Inflammatory macrophage treated with lipopolysaccharide for 4 hours (primary cell): ENCODE results near the gene ACBD3.
"Not testable (repeated sequence)": the region's sequence is repeated elsewhere in the genome, so short reads cannot be mapped to it uniquely, and the experiment has no call there.

Experiments
- DNase-seq: peaks from one replicate; pipeline ENCODE4 v3.0.0-alpha.2; 2020

ACBD3 gene

DNA sequence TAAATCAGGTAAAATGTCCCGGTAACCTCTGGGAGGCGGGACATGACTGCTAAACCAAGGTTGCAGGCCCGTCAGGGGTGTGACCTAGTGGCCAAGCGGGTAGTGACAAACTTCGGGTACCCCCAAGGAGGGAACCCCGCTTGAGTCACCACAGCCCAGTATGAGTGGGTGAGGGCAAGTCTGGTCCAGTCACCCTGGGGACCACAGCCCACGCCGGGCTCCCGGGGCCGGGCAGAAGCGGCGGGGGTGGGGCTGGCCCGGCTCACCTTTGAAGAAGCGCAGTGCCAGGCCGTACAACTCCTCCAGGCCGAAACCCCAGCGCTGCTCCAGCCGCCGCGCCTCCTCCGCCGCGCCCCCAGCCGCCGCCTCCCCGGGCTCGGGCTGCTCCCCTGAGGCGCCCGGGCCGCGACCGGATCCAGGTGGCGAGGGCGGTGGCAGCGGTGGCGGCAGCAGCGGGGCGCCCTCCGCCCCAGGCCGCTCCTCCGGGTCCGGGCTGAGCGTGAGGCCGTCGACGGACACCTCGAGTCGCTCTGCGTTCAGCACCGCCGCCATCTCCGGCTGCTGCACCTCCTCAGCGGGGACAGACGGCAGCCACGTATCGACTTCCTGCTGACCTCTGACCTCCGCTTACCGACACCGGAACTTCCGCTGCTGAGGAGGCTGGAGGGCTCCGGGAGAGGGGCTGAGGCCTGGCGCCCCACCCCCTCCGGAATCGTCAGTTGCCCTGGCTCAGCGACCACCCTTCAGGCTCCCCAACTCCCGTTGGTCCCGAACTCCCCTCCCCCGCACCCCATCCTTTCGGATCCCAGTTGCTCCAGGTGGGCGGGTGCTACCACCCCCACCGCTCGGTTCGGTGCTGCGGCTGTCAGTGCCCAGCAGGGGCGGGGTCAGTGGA, at the start of gene ACBD3:
TSS of gene ACBD3 (minus strand) at position 618 of the 895 bp plus-strand sequence. CDS start at position 552, 66 bp downstream.
- DNase-seq: peak; percentile 89

DNA sequence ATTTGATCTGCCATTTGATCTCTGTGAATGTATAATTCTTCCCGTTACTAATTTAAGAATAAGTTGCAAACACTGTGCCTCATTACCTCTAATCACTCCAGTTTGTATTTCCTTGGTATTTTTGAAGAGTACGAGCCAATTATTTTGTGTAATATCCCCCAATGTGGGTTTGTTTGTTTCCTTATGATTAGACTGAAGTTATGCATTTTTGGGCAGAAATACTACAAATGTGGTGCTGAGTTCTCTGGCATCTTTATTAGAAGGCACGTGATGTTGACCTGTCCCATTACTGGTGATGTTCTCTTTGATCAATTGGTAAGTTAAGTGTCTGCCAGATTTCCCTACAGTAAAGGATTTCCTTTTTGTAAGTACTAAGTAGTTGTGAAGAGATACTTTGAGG, 47.3 kb upstream of the ACBD3 start:
- no peak for DNase-seq

DNA sequence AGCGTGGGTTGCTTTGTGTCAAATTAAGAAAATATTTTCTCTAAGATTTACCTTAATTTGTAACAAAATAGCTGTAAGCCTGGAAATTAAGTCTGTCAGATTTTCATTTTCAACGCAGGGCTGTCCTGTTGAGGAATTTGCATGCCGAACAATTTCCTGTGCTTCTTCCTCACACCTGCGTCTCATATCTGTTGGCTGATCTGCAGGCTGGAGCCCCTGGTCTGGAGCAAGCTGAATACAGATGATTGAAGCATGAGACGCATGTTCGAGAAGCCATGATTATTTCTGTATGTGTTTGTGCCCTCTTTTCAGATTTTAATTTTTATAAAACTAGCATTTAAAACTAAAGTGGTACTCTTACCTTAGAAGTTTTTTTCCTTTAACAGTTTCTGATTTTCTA, 46.8 kb upstream of the ACBD3 start:
- DNase-seq: no peak

DNA sequence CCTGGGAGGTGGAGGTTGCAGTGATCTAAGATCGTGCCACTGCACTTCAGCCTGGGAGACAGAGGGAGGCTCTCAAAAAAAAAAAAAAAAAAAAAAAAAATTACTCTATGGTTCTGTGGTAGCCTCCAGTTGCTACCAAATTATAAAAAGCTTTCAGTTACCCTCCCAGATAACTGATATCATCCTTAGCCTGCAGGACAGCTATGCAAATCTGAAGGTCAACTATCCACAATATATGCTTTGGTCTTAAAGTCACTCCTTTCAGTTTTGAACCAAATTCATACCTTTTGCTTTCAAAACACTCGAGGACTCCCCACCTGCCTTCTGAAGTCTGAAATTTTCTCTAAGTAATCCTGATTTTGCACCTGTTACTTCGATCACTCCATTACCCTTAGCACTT, 40.1 kb upstream of the ACBD3 start:
- DNase-seq: no peak

DNA sequence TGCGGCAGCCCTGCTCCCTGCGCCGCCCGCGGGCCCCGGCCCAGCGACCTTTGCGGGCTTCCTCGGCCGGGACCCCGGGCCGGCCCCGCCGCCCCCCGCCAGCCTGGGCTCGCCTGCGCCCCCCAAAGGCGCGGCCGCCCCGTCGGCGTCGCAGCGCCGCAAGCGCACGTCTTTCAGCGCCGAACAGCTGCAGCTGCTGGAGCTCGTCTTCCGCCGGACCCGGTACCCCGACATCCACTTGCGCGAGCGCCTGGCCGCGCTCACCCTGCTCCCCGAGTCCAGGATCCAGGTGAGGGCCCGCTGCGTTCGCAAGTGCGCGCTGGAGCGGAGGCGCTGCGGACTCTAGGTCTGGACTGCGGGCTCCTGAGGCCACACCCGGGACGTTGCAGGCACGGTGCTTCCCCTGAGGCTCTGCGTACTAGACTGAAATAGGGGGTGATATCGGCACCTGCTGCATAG, 37.3 kb upstream of the ACBD3 start:
- DNase-seq: no peak

DNA sequence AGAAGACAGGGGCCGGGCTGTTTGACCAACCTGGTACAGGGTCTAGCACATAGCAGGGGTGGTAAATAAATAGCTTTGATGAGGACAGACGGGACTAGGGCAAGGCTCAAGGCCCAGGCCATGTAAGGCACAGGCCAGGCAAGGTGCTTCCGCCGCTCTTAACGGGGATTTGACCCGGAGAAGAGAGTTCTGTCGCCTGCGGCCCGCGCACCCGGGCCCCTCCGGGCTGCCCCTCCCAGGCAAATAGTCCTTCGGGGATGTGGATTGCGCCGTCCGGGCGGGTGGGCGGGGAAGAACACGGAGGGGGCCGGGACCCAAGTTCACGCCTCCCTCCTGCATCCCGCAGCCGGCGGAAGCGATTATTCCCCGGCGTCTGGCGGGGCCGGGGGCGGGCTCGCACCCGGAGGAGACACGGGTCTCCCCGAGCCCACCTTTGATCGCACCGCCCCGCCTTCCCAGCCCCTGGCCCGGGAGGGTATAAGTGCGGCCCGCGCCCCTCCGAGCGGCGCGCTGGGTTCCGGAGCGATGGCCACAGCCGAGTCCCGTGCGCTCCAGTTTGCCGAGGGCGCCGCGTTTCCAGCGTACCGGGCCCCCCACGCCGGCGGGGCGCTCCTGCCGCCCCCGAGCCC, 36.7 kb upstream of the ACBD3 start, which contains the start of gene MIXL1:
TSS of gene MIXL1 (plus strand) at position 508 of the 629 bp plus-strand sequence. CDS start at position 526, 18 bp downstream.
- no peak for DNase-seq

DNA sequence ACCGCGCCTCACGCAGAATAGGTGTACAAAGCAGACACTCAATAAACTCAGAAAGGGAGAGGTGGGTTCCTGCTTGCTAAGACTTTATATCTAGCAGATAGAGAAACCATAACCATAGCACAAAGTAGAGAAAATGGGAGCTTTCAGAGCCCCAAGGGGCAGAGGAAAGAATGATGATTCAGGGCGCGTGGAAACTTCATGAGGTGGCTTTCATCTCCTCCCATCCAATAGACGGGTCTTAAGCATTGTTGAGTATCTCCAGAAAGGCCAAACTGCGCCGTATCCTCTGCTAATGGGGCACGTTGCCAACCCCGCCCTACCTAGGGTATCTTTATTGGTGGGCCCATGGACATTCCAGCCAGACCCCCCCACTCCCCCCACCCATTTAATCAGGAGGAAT, 36.1 kb upstream of the ACBD3 start:
- DNase-seq: no peak

DNA sequence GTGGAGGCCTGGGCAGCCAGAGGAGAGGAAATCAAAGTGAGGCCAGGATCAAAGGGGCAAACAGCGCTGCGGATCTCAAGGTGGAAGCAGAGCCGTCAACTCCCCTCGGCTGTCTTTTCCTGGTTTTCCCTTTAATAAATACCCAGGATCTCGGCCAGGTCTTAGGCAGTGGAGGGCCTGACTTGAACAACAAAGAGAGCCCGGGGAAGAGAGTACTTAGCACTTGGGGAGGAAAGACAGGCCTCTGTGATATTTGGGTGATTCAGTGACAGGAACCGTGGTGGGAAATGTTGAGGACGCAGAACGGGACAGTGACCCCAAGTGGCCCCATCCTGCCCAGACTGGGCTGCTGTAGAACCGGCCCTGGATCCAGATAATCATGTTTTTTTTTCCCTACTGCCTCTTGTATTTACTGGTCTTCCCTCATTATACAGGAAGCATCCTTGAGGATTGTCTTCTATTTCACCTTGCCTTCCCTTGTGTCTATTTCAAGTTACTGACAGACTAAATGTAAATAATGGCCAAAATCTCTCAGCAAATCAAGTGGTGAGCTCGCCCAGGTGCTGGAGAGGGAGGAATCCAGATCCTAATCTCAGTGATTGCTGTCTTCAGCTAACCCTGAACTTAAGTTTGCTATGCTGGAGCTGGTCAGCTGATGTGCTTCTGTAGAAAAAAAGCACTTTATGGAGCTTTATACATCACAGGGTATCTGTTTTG, 34.1 kb upstream of the ACBD3 start:
- no peak for DNase-seq

DNA sequence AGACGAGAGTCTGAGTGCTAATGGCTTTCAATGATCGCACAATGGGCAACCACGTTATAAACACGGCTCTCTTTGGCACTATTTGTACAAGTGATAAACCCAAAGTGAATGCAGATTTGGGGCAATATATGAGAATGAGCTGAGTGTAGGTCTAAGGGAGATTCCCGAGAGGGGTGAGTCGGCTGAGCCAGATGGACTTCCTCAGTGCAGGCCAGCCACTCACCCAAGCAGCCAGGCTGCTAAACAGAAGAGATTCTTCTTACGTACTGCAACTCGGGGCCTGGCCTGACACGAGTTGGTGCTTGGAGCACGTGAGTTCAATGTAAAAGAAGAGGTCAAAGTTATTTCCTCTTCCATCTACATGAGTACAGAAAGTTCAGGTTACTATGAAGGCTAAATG, 30.7 kb upstream of the ACBD3 start:
- no peak for DNase-seq

DNA sequence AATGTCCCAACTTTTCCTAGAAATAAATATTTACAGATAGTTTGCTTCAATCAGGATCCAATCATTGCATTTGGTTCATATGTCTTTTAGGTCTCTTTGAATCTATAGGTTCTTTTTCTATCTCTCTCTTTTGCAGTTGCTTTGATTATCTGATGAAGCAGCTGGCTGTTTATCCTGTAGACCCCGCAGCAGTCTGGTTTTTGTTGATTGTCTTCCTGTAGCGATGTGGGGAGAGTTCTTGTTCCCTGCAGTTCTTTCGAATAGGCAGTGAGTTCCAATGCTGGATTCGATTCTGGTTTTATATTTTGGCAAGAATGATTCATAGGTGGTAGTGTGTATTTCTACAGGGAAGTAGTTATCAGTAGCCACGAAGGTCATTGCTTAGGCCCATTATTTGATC, 29.5 kb upstream of the ACBD3 start:
- DNase-seq: no peak

DNA sequence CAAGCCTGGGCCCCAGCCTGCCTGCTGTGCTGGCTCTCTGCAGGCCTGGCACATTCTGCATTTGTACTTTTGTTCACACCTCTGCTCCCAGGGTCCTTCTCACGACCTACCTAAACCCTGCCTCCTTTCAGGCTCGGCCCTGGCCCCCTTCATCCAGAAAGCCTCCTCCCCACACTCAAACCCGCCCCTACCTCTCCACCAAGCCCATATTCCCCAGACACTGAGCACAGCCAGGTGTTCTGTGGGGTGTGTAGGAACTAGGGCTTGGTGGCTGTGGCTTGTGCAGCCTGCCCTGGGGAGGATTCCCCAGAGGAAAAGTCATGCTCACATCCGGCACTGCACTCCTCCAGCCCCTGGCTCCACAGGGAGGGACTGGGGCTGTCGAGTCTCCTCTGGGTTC, 28.7 kb upstream of the ACBD3 start:
- no peak for DNase-seq

DNA sequence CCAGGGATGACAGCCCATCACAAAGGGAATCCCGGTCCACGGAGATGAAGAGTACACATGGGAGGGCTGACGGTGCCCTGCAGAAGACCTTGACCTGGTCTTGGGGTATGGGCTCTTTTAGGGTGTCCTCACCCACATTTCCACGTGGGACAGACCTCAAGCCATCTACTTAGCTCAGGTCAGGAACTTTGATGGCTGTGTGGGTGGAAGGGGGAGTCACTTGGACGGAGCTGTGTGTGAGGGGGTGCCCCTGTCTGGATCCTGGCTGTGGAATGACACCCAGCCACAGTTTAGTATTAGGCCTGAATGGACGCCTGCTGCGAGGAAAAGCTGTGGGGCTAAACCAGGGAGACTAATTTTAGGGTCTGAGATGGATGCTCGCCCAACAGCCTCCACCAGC, 26.0 kb upstream of the ACBD3 start:
- no peak for DNase-seq

DNA sequence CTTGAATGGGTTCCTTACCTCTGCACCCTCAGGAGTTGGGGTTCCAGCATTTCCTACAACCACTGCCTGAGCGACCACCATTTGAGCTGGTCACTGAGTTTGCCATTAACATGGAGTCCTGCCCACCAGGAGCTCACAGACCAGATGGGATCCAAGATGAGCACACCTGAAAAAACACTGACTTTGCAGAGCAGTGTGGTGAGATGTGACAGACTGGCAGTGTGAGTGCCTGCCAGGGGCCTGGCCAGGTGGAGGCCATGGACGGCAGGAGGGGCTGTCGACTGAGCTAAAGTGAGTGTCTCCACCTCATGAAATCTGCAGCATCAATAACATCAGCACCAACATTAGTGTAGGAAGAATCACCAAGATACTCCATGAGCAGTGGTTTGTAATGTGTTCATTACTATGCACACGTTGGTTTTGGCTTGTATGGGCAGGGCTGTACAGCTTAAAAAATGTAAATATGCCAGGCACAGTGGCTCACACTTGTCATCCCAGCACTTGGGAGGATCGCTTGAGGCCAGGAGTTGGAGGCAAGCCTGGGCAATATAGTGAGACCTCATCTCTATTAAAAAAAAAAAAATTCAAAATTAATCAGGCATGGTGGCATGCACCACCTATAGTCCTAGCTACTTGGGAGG, 24.8 kb upstream of the ACBD3 start:
- no peak for DNase-seq

DNA sequence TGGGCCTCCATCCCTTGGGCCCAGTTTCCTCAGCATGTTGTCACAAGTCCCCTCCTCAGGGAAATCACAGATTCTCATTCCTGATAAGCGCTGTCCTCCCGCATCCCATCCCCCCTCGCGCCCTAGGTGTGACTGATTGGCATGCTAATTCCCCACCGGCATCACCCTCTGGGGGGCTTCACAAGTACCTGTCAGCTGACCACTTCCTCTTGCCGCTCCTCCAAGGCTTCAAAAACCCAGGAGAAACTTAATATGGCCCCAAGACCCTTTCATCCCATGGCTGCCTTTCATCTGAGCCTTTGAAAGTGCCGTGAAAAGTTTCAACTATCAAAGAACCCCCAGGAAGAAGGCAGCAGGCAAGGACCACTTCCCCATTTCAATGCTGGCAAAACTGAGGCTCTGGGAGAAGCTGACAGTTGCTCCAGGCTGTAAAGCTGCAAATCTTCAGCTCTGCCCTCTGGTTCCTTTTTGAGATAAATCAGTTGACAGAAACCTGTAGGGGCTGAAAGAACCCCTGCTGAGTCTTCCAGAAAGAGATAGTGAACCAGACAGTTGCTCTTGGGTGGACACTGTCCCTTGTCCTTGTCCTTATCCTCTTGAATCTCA, 24.1 kb upstream of the ACBD3 start:
- DNase-seq: no peak

DNA sequence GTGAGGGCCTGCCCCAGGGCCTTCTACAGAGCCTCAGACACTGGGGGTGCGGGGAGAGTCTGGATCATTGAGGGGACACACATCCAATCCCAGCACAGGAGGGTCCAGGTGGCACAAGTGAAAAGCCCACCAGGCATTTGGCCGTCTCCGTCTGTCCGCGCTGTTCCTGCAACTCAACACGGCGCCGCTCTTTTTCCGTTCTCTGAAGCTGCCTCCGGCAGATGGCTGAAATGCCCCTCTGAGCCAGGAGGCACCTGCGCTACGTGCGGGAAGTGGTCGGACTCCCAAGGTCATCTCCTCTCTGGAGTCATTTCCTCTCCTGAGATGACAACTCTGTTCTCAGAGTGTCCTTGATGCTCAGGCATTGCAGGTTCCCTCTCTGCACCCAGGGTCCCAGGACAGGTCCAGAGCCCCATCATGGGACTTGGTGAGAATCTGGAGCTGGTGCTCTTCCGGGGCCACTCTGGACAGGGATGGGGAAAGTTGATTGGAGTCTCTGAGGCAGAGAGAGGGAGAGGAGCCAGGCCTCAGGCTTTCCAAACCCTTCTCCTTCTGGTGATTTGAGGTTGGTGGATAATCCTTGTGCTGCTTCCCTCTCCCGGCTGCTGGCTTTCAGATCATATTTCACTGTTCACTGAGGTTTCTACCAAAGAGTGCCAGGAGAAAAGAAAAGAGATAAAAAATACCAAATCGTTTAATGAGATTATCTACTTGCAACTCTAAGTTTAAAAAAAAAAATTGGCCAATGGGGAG, 22.9 kb upstream of the ACBD3 start:
- no peak for DNase-seq

DNA sequence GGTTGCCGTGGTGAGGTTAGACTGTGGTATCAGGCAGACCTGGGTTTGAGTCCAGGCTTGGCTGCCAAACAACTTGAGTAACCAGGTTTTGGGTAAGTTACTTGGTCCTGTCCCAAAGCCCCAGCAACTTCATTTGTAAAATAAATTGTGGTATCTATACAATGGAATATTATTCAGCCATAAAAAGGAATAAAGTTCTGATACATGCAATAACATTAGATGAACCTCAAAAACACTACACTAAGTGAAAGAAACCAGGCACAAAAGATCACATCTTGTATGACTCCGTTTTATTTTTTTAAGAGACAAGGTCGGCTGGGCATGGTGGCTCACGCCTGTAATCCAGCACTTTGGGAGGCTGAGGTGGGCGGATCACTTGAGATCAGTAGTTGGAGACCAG, 20.5 kb upstream of the ACBD3 start:
- no peak for DNase-seq

DNA sequence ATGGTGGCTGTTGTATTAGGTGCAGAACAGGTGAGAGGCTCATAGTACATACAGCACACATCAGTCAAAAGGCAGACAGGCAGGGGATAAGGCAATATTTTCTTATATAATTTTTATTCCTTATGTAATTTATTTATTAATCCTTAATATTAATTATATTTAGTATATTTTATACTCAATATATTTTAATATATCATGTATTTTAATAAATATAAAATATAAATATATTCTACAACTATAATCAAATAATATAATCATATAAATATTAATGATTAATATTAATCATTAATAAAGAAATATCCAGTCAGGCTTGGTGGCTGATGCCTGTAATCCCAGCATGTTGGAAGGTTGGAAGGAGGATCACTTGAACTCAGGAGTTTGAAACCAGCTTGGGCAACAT, 17.7 kb upstream of the ACBD3 start:
- no peak for DNase-seq

DNA sequence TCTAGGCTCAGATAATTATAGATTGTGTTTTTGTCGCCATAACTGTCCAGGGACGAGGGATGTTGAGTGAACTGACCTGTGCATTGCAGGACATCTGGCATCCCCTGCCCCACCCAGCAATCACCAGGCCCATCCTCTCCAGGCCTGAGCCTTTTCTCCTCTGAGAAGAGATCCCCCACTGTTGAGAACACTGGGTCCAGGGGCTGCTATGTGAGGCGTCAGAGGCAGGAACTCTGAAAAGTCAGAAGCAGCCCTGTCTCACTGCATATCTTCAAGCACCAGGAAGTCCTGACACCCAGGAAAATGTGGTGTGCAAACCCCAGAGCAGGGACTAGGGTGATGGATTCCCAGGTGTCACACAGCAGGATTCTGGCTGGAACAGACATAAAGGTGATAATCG, 17.1 kb upstream of the ACBD3 start:
- DNase-seq: no peak

DNA sequence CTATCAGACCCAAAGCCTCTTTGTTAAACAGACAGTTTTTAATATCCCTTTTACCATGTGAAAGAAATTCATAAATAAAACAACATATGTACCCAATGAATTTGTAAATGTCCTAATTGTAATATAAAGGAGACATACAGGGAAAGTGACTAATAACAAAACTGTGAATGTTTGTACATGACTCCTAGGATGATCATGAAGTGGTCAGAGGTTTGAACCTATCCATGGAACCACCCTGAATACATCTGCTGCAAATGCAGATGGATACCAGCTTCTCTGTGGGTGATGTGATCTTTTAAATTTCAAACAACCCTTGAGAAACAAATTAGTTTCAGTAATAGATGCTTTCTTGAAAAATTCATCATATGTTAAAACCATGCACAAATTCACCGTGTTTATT, 16.7 kb upstream of the ACBD3 start:
- DNase-seq: no peak

DNA sequence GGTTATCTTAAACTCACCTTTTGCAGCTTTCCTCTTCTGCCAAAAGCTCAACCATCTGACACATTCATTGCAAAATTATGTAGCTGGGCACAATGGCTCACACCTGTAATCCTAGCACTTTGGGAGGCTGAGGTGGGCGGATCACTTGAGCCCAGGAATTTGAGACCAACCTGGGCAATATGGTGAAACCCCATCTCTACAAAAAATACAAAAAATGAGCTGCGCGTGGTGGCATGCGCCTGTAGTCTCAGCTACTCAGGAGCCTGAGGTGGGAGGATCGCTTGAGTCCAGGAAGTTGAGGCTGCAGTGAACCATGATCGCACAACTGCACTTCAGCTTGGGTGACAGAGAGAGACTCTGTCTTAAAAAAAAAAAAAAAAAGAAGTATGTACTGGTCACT, 16.1 kb upstream of the ACBD3 start:
- DNase-seq: not testable (repeated sequence)

DNA sequence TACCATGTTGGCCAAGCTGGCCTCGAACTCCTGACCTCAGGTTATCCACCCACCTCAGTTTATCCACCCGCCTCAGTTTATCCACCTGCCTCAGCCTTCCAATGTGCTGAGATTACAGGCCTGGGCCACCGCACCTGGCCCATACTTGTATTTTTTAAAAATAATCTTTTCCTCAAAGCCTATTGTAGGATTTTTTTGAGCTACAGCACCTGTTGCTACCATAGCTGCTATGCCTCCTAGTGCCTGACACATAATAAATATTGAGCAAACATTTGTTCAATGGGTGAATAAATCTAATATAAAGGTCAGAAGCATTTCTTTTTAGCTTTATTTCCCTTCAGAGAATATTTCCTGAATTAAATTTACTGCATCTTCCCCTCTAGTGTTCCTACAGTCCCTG, 15.7 kb upstream of the ACBD3 start:
- DNase-seq: no peak

DNA sequence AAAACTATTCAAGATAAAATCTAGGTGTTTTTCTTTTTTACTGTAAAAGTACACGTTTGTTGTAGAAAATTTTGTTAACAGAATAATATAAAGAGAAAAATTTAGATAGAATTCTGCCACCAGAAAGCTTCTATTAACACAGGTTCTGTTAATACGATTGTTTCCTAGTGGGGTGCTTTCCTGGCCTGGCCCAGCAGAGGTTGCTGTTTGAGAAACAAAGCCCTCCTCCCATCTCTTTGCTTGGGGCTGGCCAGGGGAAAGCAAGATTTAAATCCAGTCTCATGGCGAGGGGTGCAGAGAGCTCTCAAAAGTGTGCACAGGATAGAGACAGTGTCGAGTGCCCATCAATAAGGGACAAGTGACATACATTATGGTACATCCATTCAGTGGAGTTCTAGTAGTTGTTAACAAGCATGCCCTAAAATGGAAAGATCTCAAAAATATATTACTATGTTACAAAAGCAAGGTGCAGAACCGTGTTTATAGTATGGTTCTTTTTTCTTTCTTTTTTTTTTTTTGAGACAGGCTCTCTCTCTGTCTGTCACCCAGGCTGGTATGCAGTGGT, 14.6 kb upstream of the ACBD3 start:
- no peak for DNase-seq
